ENCODE data around the gene CALHM5.

- TF ChIP-seq, protein P1, sequence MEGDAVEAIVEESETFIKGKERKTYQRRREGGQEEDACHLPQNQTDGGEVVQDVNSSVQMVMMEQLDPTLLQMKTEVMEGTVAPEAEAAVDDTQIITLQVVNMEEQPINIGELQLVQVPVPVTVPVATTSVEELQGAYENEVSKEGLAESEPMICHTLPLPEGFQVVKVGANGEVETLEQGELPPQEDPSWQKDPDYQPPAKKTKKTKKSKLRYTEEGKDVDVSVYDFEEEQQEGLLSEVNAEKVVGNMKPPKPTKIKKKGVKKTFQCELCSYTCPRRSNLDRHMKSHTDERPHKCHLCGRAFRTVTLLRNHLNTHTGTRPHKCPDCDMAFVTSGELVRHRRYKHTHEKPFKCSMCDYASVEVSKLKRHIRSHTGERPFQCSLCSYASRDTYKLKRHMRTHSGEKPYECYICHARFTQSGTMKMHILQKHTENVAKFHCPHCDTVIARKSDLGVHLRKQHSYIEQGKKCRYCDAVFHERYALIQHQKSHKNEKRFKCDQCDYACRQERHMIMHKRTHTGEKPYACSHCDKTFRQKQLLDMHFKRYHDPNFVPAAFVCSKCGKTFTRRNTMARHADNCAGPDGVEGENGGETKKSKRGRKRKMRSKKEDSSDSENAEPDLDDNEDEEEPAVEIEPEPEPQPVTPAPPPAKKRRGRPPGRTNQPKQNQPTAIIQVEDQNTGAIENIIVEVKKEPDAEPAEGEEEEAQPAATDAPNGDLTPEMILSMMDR (IDR thresholded peaks at IDR 0.05 in 2 of 3, conservative IDR thresholded peaks at IDR 0.05 in 1 of 3; ENCODE audit: control insufficient read depth in 2 of 3, extremely low read depth in 1 of 3, insufficient read depth in 1 of 3, low read depth in 3 of 3, low read length in 3 of 3) = no peak
- TF ChIP-seq, protein P2, sequence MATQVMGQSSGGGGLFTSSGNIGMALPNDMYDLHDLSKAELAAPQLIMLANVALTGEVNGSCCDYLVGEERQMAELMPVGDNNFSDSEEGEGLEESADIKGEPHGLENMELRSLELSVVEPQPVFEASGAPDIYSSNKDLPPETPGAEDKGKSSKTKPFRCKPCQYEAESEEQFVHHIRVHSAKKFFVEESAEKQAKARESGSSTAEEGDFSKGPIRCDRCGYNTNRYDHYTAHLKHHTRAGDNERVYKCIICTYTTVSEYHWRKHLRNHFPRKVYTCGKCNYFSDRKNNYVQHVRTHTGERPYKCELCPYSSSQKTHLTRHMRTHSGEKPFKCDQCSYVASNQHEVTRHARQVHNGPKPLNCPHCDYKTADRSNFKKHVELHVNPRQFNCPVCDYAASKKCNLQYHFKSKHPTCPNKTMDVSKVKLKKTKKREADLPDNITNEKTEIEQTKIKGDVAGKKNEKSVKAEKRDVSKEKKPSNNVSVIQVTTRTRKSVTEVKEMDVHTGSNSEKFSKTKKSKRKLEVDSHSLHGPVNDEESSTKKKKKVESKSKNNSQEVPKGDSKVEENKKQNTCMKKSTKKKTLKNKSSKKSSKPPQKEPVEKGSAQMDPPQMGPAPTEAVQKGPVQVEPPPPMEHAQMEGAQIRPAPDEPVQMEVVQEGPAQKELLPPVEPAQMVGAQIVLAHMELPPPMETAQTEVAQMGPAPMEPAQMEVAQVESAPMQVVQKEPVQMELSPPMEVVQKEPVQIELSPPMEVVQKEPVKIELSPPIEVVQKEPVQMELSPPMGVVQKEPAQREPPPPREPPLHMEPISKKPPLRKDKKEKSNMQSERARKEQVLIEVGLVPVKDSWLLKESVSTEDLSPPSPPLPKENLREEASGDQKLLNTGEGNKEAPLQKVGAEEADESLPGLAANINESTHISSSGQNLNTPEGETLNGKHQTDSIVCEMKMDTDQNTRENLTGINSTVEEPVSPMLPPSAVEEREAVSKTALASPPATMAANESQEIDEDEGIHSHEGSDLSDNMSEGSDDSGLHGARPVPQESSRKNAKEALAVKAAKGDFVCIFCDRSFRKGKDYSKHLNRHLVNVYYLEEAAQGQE (IDR thresholded peaks at IDR 0.05; ENCODE audit: low read depth, low read length) = no peak
- TF ChIP-seq TARDBP (IDR thresholded peaks at IDR 0.05; ENCODE audit: borderline replicate concordance) (no peak), POLR2A (IDR thresholded peaks at IDR 0.05; ENCODE audit: low read depth, low read length) (no peak), MAX (IDR thresholded peaks at IDR 0.05; ENCODE audit: low read depth, low read length) (no peak), ZNF24 (IDR thresholded peaks at IDR 0.05) (no peak), IRF3 (IDR thresholded peaks at IDR 0.05) (no peak), EZH2 (IDR thresholded peaks at IDR 0.05; ENCODE audit: borderline replicate concordance, control insufficient read depth, low read depth, low read length) (no peak), BACH1 (IDR thresholded peaks at IDR 0.05; ENCODE audit: borderline replicate concordance) (no peak), NRF1 (conservative IDR thresholded peaks at IDR 0.05; ENCODE audit: low read depth, low read length) (no peak), SMC3 (IDR thresholded peaks at IDR 0.05; ENCODE audit: borderline replicate concordance, low read length) (no peak)
These were observed 39.4 kb downstream of the CALHM5 start for GRCh38 chr6:116550796-116551195.
